Ishikawa (cell line): ENCODE measurements around the gene LEFTY2.

Source experiments
- CEBPB ChIP-seq: IDR thresholded peaks from 2 replicates; pipeline ENCODE4 v1.6.1; 2012
- CREB1 ChIP-seq: IDR thresholded peaks from 2 replicates; pipeline ENCODE4 v1.6.1; 2012; ENCODE audit warnings: low read depth
- EP300 ChIP-seq: IDR thresholded peaks from 2 replicates; pipeline ENCODE4 v1.6.1; 2012; ENCODE audit warnings: borderline replicate concordance
- FOXM1 ChIP-seq: IDR thresholded peaks from 2 replicates; pipeline ENCODE4 v1.6.1; 2012; ENCODE audit warnings: low read depth, borderline replicate concordance
- NFIC ChIP-seq: IDR thresholded peaks from 2 replicates; pipeline ENCODE4 v1.6.1; 2012
- RAD21 ChIP-seq: IDR thresholded peaks from 2 replicates; pipeline ENCODE4 v1.6.1; 2012; ENCODE audit warnings: low read depth
- TAF1 ChIP-seq: IDR thresholded peaks from 2 replicates; pipeline ENCODE4 v1.6.1; 2012; ENCODE audit warnings: low read depth, mild to moderate bottlenecking
- TCF12 ChIP-seq: IDR thresholded peaks from 2 replicates; pipeline ENCODE4 v1.6.1; 2012; ENCODE audit warnings: low read depth
- YY1 ChIP-seq: IDR thresholded peaks from 2 replicates; pipeline ENCODE4 v1.6.1; 2012; ENCODE audit warnings: low read depth
- TF ChIP-seq, protein P1 (sequence below): IDR thresholded peaks from 2 replicates; pipeline ENCODE4 v1.6.1; 2012
- TF ChIP-seq, protein P2 (sequence below): IDR thresholded peaks from 2 replicates; pipeline ENCODE4 v1.6.1; 2012

DNA sequence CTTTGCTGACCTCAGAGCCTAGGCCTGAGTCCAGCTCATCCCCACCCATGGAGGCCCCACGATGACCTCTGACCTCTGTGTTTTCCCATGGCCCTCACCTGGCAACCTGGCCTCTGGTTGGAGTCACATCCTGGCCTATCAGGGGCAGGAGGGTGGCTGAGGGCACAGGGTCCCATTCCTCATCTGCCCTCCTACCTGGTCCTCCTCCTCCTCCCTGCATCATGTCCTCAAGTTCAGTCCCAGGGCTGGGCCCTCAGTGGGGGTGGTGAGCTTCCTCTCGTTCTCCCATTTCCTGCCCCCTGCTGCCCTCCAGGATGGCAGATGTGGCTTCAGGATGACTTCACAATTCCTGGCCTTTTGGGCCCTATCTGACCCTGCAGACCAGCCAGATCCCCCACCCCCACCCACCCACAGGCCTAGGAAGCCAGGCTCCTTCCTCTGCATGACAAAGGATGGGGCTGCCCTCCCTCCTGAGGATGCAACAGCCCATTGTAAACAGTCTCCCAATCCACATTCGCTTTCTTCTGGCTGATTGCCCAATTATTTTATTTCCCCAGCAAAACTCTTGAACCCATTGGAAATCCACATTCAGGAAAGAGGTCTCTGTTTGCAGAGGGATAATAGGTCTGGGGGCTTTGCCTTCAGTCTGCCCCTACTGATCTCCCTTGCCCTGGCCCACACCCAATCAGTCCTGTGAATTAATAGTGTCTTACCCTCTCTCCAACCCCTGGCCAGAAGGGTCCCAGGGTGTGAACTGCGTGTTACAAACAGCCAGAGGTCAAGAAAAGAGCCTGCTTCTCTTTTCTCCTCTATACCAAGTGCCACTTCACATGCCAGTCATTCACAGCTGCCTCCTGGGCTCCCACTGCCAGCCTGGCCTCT lies 41.7 kb downstream of the LEFTY2 start:
- TF ChIP-seq, protein P1, sequence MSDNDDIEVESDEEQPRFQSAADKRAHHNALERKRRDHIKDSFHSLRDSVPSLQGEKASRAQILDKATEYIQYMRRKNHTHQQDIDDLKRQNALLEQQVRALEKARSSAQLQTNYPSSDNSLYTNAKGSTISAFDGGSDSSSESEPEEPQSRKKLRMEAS = no peak
- no peak for TF ChIP-seq EP300
- no peak for TF ChIP-seq FOXM1
- TF ChIP-seq YY1 = no peak
- no peak for TF ChIP-seq NFIC
- no peak for TF ChIP-seq TAF1
- no peak for TF ChIP-seq CREB1
- TF ChIP-seq TCF12 = no peak
- TF ChIP-seq, protein P2, sequence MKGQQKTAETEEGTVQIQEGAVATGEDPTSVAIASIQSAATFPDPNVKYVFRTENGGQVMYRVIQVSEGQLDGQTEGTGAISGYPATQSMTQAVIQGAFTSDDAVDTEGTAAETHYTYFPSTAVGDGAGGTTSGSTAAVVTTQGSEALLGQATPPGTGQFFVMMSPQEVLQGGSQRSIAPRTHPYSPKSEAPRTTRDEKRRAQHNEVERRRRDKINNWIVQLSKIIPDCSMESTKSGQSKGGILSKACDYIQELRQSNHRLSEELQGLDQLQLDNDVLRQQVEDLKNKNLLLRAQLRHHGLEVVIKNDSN = no peak
- TF ChIP-seq RAD21 = no peak
- no peak for TF ChIP-seq CEBPB
